ENCODE results near the gene NT5DC3. TPM values are rescaled to one million over a fixed set of nuclear protein-coding genes. Genes with fewer than 3 reads are reported as not detected.

Gene NT5DC3
- total and polyA plus RNA-seq, 11 donors, result 0.95 to 6.3 (median 3.7) TPM

- intact Hi-C loops (cut with DNase I), result loop anchor here in 1 of 10 donors (5.0 kb wide), 1 partner anchor 93 kb away; no protein-coding TSS in a partner anchor
- H3K27ac ChIP-seq, result peak overlapping the region in 1 of 12 donors; percentile 92
- ATAC-seq (no peak), DNase-seq (no peak)
- no peaks in the 10 kb centered on the region for H3K36me3 ChIP-seq
- peaks cover 0 to 19% (median 3%) of the 10 kb centered on the region in 12 donors for H3K4me1 ChIP-seq
- 48 to 77% (median 58%) methylated on average over 3 of the region's 3 CpGs for WGBS, 4 donors
- H3K27me3 ChIP-seq, result no peaks in the 10 kb centered on the region
- no peaks in the 10 kb centered on the region for H3K9me3 ChIP-seq
- H3K4me3 ChIP-seq, result no peak overlapping the region
- no peak for TF ChIP-seq CTCF (IDR thresholded peaks at IDR 0.05)
- no peak for TF ChIP-seq POLR2A (IDR thresholded peaks at IDR 0.05)
These were observed 3.3 kb upstream of the NT5DC3 start for GRCh38 chr12:103844305-103844704.

- H3K36me3 ChIP-seq, result no peaks in the 10 kb centered on the region
- TF ChIP-seq POLR2A (IDR thresholded peaks at IDR 0.05) (no peak), CTCF (IDR thresholded peaks at IDR 0.05) (no peak)
- peak overlapping the region; percentile 52 to 83 (median 74) for H3K4me3 ChIP-seq
- no peaks in the 10 kb centered on the region for H3K27me3 ChIP-seq
- peaks cover 0 to 19% (median 3%) of the 10 kb centered on the region in 12 donors for H3K4me1 ChIP-seq
- 36 to 66% (median 51%) methylated on average over 7 to 20 of the region's 20 CpGs for WGBS, 4 donors
- peak overlapping the region; percentile 80 to 92 (median 86) for H3K27ac ChIP-seq
- no peaks in the 10 kb centered on the region for H3K9me3 ChIP-seq
- DNase-seq, result peak in 4 of 5 donors; percentile 49 to 77 (median 68)
- intact Hi-C loops (cut with DNase I), result loop anchor here in 1 of 10 donors (5.0 kb wide), 1 partner anchor 95 kb away; no protein-coding TSS in a partner anchor
- ATAC-seq, result peak; percentile 62 to 71 (median 71)
These were observed 903 bp upstream of the NT5DC3 start for GRCh38 chr12:103841690-103842584.

DNA sequence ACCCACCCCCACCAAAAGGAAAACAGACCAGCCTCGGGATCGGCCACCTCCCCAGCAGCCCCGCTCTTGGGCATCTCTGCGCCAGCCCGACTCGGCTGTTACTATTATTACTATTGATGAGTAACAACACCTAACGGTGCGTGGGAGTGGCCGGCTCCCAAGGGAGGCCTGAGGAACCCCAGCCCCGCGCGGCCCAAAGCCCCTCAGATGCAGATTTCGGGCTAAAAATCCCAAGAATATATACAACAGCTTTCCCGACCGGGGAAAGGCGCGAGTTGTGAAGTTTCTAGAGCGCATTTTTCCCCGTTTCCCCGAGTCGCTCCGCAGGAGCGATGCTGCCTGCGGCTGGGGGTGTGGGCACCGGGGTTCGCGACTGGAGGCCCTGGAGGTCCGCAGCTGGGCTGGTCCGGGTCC is 565 bp downstream of the NT5DC3 start:
- TF ChIP-seq POLR2A (IDR thresholded peaks at IDR 0.05) (no peak), CTCF (IDR thresholded peaks at IDR 0.05) (no peak)
- H3K27ac ChIP-seq, result peak overlapping the region in 4 of 12 donors; percentile 54 to 92 (median 90)
- peaks cover 0 to 19% (median 3%) of the 10 kb centered on the region in 12 donors for H3K4me1 ChIP-seq
- intact Hi-C loops (cut with DNase I), result loop anchor here in 1 of 10 donors (5.0 kb wide), 1 partner anchor 97 kb away; no protein-coding TSS in a partner anchor
- DNase-seq (peak in 3 of 5 donors; percentile 20 to 38 (median 24)), ATAC-seq (no peak)
- 3 to 8% (median 4%) methylated on average over 17 to 29 of the region's 29 CpGs for WGBS, 4 donors
- H3K27me3 ChIP-seq, result no peaks in the 10 kb centered on the region
- no peaks in the 10 kb centered on the region for H3K36me3 ChIP-seq
- peak overlapping the region; percentile 52 to 83 (median 74) for H3K4me3 ChIP-seq
- no peaks in the 10 kb centered on the region for H3K9me3 ChIP-seq
